Measurements from ENCODE around the gene AP3S1. TPM values are rescaled to one million over a fixed set of nuclear protein-coding genes. Genes with fewer than 3 reads are reported as not detected.

AP3S1 gene
- polyA plus RNA-seq, 3 donors = 30.2 to 86.1 (median 84.8) TPM

GRCh38 chr5:115952588-115952987, 110.9 kb downstream of the AP3S1 start:
- H3K4me3 Mint-ChIP-seq = no peak overlapping the region
- intact Hi-C loops (cut with micrococcal nuclease) = no loop called here

GRCh38 chr5:115954144-115954543, 112.4 kb downstream of the AP3S1 start:
- Mint-ChIP-seq H3K27ac (no peak overlapping the region), H3K9me3 (peaks cover 0 to 3% (median 0%) of the 10 kb centered on the region in 7 donors), H3K4me3 (no peak overlapping the region), H3K4me1 (no peaks in the 10 kb centered on the region), H3K27me3 (ENCODE audit: low read depth in 3 of 3) (peaks cover 9 to 18% (median 9%) of the 10 kb centered on the region in 3 donors), H3K36me3 (no peaks in the 10 kb centered on the region)
- Histone ChIP-seq H3K4me2 (replicated peaks; ENCODE audit: extremely low read depth, low read length, poor library complexity, severe bottlenecking) (no peak overlapping the region), H3K4me3 (replicated peaks in 1 of 3; ENCODE audit: low read depth in 2 of 3, low read length in 3 of 3) (no peak overlapping the region), H3K27me3 (ENCODE audit: control insufficient read depth in 2 of 2, insufficient read depth in 2 of 2, low read length in 2 of 2) (peaks cover 10 to 17% of the 10 kb centered on the region in 2 donors), H3K27ac (ENCODE audit: low read depth in 1 of 2, low read length in 2 of 2) (no peak overlapping the region), H3K79me2 (ENCODE audit: insufficient read depth, low read length) (no peaks in the 10 kb centered on the region), H3K36me3 (replicated peaks in 1 of 2; ENCODE audit: control insufficient read depth in 1 of 2, insufficient read depth in 2 of 2, low read length in 2 of 2) (no peaks in the 10 kb centered on the region), H4K20me1 (ENCODE audit: insufficient read depth, low read length) (no peaks in the 10 kb centered on the region), H3K9me3 (replicated peaks in 1 of 2; ENCODE audit: control insufficient read depth in 1 of 2, insufficient read depth in 1 of 2, low read length in 2 of 2) (no peaks in the 10 kb centered on the region), H2AFZ (ENCODE audit: insufficient read depth, low read depth, low read length, poor library complexity, severe bottlenecking) (no peak overlapping the region), H3K9ac (ENCODE audit: insufficient read depth, low read length, poor library complexity, severe bottlenecking) (no peak overlapping the region), H3K4me1 (ENCODE audit: control insufficient read depth in 1 of 2, insufficient read depth in 2 of 2, low read length in 2 of 2) (no peaks in the 10 kb centered on the region)
- DNase-seq = no peak
- TF ChIP-seq CTCF (IDR thresholded peaks at IDR 0.05) = no peak
- intact Hi-C loops (cut with micrococcal nuclease) = no loop called here

More at GRCh38 chr5:115952588-115952987, 110.9 kb downstream of the AP3S1 start:
- peaks cover 8% of the 10 kb centered on the region for H3K4me1 Mint-ChIP-seq
- H3K36me3 Mint-ChIP-seq = no peaks in the 10 kb centered on the region
- TF ChIP-seq CTCF (IDR thresholded peaks at IDR 0.05) = no peak
- peaks cover 0 to 3% (median 0%) of the 10 kb centered on the region in 7 donors for H3K9me3 Mint-ChIP-seq
- H3K4me1 ChIP-seq (ENCODE audit: control insufficient read depth in 1 of 2, insufficient read depth in 2 of 2, low read length in 2 of 2) = peaks cover 0 to 7% of the 10 kb centered on the region in 2 donors
- no peak overlapping the region for H3K4me3 ChIP-seq (replicated peaks in 1 of 3; ENCODE audit: low read depth in 2 of 3, low read length in 3 of 3)
- H3K27me3 ChIP-seq (ENCODE audit: control insufficient read depth in 2 of 2, insufficient read depth in 2 of 2, low read length in 2 of 2) = peaks cover 3 to 14% of the 10 kb centered on the region in 2 donors
- no peak overlapping the region for H3K27ac Mint-ChIP-seq
- no peaks in the 10 kb centered on the region for H3K36me3 ChIP-seq (replicated peaks in 1 of 2; ENCODE audit: control insufficient read depth in 1 of 2, insufficient read depth in 2 of 2, low read length in 2 of 2)
- H2AFZ ChIP-seq (ENCODE audit: insufficient read depth, low read depth, low read length, poor library complexity, severe bottlenecking) = no peak overlapping the region
- H3K27ac ChIP-seq (ENCODE audit: low read depth in 1 of 2, low read length in 2 of 2) = no peak overlapping the region
- H3K79me2 ChIP-seq (ENCODE audit: insufficient read depth, low read length) = no peaks in the 10 kb centered on the region
- H3K27me3 Mint-ChIP-seq (ENCODE audit: low read depth in 3 of 3) = peaks cover 3 to 7% (median 7%) of the 10 kb centered on the region in 3 donors
- no peak for DNase-seq
- no peak overlapping the region for H3K9ac ChIP-seq (ENCODE audit: insufficient read depth, low read length, poor library complexity, severe bottlenecking)
- no peaks in the 10 kb centered on the region for H4K20me1 ChIP-seq (ENCODE audit: insufficient read depth, low read length)
- H3K9me3 ChIP-seq (replicated peaks in 1 of 2; ENCODE audit: control insufficient read depth in 1 of 2, insufficient read depth in 1 of 2, low read length in 2 of 2) = no peaks in the 10 kb centered on the region
- no peak overlapping the region for H3K4me2 ChIP-seq (replicated peaks; ENCODE audit: extremely low read depth, low read length, poor library complexity, severe bottlenecking)
- WGBS (ENCODE audit: insufficient coverage) = 60% methylated on average over 2 of the region's 4 CpGs

Measured in CD14-positive monocyte (primary cell).